ENCODE results near the gene PCYOX1L.

The PCYOX1L gene

DNA sequence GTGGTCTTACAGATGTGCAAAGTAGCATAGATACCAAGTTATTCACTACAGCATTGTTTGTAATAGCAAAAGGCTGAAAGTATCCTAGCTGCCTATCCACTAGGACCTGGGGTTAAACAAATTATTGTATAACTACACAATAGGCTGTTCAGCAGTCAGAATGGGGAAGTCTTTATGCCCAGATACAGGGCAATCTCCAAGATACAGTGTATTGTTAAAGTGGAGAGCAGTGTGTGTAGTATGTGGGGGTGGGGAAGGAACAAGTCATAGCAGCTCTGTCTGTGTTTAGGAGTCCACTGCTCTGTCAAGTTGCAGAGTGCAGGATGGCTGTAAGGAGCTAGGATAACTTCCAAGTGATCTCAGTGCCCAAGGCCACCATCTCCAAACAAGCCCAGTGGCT is 5.5 kb downstream of the PCYOX1L start:
- Histone ChIP-seq H3F3A (ENCODE audit: insufficient read depth, low read length) (no peaks in the 10 kb centered on the region), H3K79me2 (ENCODE audit: insufficient read depth, low read length) (no peaks in the 10 kb centered on the region), H3K9me2 (ENCODE audit: low read depth, low read length) (no peaks in the 10 kb centered on the region), H3K27ac (ENCODE audit: low read depth, low read length, poor library complexity, severe bottlenecking) (no peak overlapping the region), H2AFZ (ENCODE audit: low read length) (no peak overlapping the region), H3K36me3 (ENCODE audit: insufficient read depth, low read length) (peaks cover 23% of the 10 kb centered on the region; the same call in 1 of the 2 replicates), H3K9ac (ENCODE audit: low read length) (no peak overlapping the region), H3K4me3 (ENCODE audit: low read depth, low read length, poor library complexity, severe bottlenecking) (no peak overlapping the region), H3K4me2 (ENCODE audit: low read length) (no peak overlapping the region), H3K4me1 (ENCODE audit: insufficient read depth, low read length, severe bottlenecking) (peaks cover 21% of the 10 kb centered on the region), H4K20me1 (ENCODE audit: insufficient read depth, low read length) (no peaks in the 10 kb centered on the region), H3K9me3 (ENCODE audit: low read length) (no peaks in the 10 kb centered on the region), H3K27me3 (ENCODE audit: insufficient read depth, low read length) (no peaks in the 10 kb centered on the region)
- TF ChIP-seq, protein P1, sequence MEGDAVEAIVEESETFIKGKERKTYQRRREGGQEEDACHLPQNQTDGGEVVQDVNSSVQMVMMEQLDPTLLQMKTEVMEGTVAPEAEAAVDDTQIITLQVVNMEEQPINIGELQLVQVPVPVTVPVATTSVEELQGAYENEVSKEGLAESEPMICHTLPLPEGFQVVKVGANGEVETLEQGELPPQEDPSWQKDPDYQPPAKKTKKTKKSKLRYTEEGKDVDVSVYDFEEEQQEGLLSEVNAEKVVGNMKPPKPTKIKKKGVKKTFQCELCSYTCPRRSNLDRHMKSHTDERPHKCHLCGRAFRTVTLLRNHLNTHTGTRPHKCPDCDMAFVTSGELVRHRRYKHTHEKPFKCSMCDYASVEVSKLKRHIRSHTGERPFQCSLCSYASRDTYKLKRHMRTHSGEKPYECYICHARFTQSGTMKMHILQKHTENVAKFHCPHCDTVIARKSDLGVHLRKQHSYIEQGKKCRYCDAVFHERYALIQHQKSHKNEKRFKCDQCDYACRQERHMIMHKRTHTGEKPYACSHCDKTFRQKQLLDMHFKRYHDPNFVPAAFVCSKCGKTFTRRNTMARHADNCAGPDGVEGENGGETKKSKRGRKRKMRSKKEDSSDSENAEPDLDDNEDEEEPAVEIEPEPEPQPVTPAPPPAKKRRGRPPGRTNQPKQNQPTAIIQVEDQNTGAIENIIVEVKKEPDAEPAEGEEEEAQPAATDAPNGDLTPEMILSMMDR (IDR thresholded peaks at IDR 0.05; ENCODE audit: low read length), result no peak
- no peak for TF ChIP-seq EZH2 (IDR thresholded peaks at IDR 0.05; ENCODE audit: borderline replicate concordance, low read length)

DNA sequence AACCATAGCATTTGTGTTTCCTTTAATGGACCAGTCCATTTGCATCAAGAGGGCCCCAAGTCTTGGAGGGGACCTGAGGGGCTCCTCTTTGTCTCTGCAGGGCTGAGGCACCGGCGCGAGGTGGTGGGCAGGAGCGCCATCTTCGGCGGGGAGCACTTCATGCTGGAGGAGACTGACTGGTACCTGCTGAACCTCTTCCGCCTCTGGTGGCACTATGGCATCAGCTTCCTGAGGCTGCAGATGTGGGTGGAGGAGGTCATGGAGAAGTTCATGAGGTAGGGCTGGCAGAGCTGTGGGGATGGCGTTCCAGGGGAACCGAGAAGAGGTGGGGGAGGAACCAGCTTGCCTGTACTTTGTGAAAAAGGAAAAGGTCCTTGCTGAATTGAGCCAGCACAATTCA is 6.1 kb downstream of the PCYOX1L start:
- no peak overlapping the region for H2AFZ ChIP-seq (ENCODE audit: low read length)
- no peaks in the 10 kb centered on the region for H4K20me1 ChIP-seq (ENCODE audit: insufficient read depth, low read length)
- H3K4me3 ChIP-seq (ENCODE audit: low read depth, low read length, poor library complexity, severe bottlenecking), result no peak overlapping the region
- H3K9ac ChIP-seq (ENCODE audit: low read length), result no peak overlapping the region
- peaks cover 23% of the 10 kb centered on the region; the same call in 1 of the 2 replicates for H3K36me3 ChIP-seq (ENCODE audit: insufficient read depth, low read length)
- no peaks in the 10 kb centered on the region for H3K9me3 ChIP-seq (ENCODE audit: low read length)
- H3K79me2 ChIP-seq (ENCODE audit: insufficient read depth, low read length), result no peaks in the 10 kb centered on the region
- no peak overlapping the region for H3K4me2 ChIP-seq (ENCODE audit: low read length)
- no peak overlapping the region for H3K27ac ChIP-seq (ENCODE audit: low read depth, low read length, poor library complexity, severe bottlenecking)
- H3K9me2 ChIP-seq (ENCODE audit: low read depth, low read length), result no peaks in the 10 kb centered on the region
- peaks cover 15% of the 10 kb centered on the region for H3K4me1 ChIP-seq (ENCODE audit: insufficient read depth, low read length, severe bottlenecking)
- TF ChIP-seq, protein P1 (IDR thresholded peaks at IDR 0.05; ENCODE audit: low read length), result no peak
- no peak for TF ChIP-seq EZH2 (IDR thresholded peaks at IDR 0.05; ENCODE audit: borderline replicate concordance, low read length)
- no peaks in the 10 kb centered on the region for H3F3A ChIP-seq (ENCODE audit: insufficient read depth, low read length)
- no peaks in the 10 kb centered on the region for H3K27me3 ChIP-seq (ENCODE audit: insufficient read depth, low read length)

- Histone ChIP-seq H3K9ac (ENCODE audit: low read length) (no peak overlapping the region), H3K27me3 (ENCODE audit: insufficient read depth, low read length) (no peaks in the 10 kb centered on the region), H3K4me3 (ENCODE audit: low read depth, low read length, poor library complexity, severe bottlenecking) (no peak overlapping the region), H3K36me3 (ENCODE audit: insufficient read depth, low read length) (peaks cover 23% of the 10 kb centered on the region; the same call in 1 of the 2 replicates), H3K9me3 (ENCODE audit: low read length) (no peaks in the 10 kb centered on the region), H3F3A (ENCODE audit: insufficient read depth, low read length) (no peaks in the 10 kb centered on the region), H3K4me1 (ENCODE audit: insufficient read depth, low read length, severe bottlenecking) (peaks cover 10% of the 10 kb centered on the region), H3K27ac (ENCODE audit: low read depth, low read length, poor library complexity, severe bottlenecking) (no peak overlapping the region), H3K4me2 (ENCODE audit: low read length) (no peak overlapping the region), H3K9me2 (ENCODE audit: low read depth, low read length) (no peaks in the 10 kb centered on the region), H3K79me2 (ENCODE audit: insufficient read depth, low read length) (no peaks in the 10 kb centered on the region), H4K20me1 (ENCODE audit: insufficient read depth, low read length) (no peaks in the 10 kb centered on the region), H2AFZ (ENCODE audit: low read length) (no peak overlapping the region)
- TF ChIP-seq, protein P1 (IDR thresholded peaks at IDR 0.05; ENCODE audit: low read length), result no peak
- no peak for TF ChIP-seq EZH2 (IDR thresholded peaks at IDR 0.05; ENCODE audit: borderline replicate concordance, low read length)
These were observed 6.9 kb downstream of the PCYOX1L start for GRCh38 chr5:149364719-149365118.

Data from OCI-LY1 (cell line).